ENCODE results near the gene LPCAT1.
"Not testable (repeated sequence)": the region's sequence is repeated elsewhere in the genome, so short reads cannot be mapped to it uniquely, and the experiment has no call there.

Gene LPCAT1

GRCh38 chr5:1476181-1476966, 47.4 kb downstream of the LPCAT1 start:
- no peak for DNase-seq

DNA sequence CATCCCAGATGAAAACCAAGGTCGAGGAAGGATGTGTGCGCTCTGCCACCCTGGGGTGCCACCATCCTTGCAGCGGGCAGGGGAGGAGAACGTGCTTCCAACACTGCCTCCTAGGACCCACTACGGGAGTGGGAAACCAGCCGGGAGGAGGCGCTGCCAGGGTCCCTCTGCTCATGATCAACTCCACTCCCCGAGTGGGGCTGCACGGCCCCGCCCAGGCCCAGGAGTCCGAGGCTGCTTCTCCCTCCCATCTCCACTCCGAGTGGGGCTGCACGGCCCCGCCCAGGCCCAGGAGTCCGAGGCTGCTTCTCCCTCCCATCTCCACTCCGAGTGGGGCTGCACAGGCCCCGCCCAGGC, 48.2 kb downstream of the LPCAT1 start:
- DNase-seq = not testable (repeated sequence)

- DNase-seq = no peak
Observed at GRCh38 chr5:1474866-1475543, 48.8 kb downstream of the LPCAT1 start.

DNA sequence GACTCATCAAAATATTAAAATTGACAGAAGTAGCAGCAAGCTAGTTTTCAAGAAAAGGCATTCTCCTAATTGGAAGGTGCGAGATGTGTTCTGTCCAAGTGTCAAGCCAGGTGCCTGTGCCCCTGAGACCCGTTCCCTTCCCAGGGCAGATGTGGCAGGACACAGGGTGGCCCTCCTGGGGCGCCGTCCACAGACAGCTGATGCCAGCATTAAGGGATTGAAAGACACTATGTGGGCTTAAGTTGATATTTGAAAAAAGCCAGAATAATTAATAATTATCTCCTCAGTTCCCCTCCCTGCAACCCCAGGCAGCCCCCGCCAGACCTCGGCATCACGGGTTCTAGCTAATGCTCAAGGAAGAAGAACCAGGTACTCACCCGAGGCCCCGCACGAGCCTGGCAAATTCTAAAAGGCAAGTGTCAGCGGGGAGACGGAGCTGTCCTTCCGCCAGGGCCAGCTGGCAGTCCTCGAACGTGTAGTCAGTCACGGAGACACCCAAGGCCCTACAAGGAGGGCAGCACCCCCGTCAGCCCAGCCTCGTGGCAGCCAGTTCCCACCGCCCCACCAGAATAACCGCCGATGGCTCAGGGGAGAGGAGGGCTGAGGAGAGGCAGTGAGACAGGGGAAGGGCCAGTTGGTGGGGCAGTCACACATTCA, 49.4 kb downstream of the LPCAT1 start:
- no peak for DNase-seq

GRCh38 chr5:1473746-1474145, 50.0 kb downstream of the LPCAT1 start:
- DNase-seq = no peak

DNA sequence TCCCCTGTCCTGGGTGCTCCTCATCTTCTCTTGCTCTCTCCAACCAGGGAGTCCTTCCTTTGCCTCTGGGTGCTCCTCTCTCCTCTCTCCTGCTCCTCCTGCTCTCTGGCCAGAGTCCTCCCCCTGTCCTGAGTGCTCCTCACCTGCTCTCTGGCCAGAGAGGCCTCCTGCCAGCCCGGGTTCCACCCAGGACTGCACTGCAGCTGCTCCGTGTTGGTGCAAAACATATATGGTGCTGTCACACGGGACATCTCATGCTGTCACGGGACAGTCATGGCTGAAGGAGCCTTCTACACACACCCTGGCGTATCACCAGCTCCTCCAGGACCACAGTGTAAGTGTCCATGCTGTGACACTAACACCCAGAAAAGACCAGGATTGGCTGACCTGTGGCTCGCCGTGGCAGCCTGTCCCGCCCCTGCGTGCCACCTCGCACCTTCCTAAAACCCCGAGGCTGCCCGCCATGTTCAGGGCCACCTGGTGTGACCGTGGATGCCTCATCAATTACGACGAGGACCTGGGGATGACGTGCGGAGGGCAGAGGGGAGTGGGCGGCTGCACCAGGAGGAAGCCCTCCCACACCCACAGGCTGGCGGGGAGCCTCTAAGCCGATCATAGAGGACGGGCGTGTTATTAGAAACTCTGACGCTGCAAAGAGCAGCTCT, 50.7 kb downstream of the LPCAT1 start:
- DNase-seq = no peak

DNA sequence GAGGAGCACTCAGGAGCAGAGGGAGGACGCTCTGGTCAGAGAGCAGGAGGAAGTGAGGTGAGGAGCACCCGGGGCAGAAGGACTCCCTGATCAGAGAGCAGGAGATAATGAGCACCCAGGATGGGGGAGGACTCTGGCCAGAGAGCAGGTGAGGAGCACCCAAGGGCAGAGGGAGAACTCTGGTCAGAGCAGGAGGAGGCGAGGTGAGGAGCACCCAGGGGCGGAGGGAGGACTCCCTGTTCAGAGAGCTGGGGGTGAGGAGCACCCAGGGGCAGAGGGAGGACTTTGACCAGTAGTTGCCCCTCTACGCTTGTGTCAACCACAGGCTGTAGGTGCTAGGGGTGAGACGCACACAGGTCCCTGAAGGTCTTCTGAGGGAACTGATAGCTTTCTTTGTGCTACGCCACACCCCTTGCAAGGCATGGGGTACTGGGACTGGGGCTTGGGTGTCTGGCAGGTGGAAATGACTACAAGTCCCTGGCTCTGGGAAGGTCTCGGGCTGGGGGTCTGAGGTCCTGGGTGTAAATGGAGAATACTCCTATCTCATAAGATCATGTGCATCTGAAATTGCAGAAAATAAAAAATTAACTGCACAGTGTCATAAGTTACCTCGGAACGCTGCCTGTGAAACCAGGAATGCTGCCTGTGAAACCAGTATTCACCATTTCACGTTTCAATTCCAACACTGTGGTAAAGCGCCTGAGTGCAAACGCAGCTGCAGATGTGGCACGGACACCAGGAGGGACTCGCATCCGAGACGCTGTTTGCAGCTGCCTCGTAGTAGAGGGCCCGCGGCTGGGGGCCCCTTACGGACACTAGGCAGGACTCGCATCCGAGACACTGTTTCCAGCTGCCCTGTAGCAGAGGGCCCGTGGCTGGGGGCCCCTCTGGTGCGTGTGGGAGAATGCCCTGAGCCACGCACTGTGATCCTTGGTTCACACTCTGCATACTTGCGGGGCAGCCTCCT, 51.5 kb downstream of the LPCAT1 start:
- no peak for DNase-seq

GRCh38 chr5:1471240-1471853, 52.4 kb downstream of the LPCAT1 start:
- no peak for DNase-seq

- DNase-seq = no peak
Observed at GRCh38 chr5:1470762-1471211, 53.0 kb downstream of the LPCAT1 start.

DNA sequence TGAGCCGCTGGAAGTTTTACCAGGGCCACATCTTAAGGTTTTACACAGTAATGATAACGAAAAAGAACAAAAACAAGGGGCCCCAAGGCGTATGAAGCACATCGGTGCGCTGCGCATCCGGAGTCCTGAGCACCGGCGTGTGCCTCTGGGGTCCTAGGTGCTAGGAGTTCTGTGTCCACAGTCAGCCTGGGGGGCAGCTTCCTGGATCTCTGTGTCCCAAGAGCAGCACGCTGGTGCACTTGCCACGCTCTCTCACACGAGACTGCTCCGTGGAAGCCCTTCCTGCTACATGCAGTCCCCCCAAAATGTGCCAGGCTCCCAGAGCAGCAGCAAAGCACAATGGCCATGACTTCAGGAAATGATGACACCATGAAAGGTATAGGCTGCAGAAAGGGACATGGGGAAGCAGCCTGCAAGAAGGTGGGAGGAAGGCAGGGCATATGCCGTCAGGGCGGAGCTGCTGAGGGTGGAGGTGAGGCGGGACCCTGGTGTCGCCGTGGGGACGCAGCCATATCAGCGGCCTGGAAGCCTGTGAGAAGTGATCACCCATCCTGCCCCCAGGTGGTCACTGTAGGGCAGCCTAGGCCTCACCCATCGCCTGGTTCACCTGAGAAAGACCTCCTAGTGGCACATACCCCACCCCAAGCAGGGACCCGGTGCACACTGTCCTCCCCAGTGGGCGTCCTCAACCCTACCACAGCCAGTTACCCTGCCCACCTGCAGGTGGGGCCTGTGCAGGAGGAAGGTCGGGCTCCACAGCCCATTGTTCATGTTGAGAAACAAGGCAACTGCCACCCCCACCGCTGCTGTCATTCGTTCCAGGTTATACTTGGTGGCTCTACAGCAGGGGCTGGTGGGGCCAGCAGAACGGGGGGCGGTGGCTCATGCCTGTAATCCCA, 54.9 kb downstream of the LPCAT1 start:
- no peak for DNase-seq

DNA sequence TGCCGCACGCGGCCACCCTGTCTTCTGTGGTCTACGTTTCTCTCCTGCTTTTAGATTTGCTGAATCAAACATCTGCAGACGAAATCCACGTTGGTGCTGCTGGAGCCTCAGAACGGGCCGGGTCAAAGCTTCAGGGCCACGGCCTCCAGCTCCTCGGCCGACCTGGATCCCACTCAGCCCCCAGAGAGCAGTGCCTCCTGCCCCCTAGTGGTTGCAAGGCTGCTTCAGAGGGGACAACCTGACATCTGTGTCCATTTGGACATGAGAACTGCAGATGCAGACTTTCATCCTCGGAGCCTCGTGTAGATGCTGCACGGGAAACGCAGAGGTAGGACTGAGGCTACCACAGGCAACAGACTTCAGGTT, 55.5 kb downstream of the LPCAT1 start:
- peak in 1 of 2 experiments; percentile 48 for DNase-seq

- DNase-seq = no peak
Observed at GRCh38 chr5:1467341-1468246, 56.2 kb downstream of the LPCAT1 start.

GRCh38 chr5:1466631-1467265, 57.0 kb downstream of the LPCAT1 start:
- DNase-seq = no peak

- DNase-seq = no peak
Observed at GRCh38 chr5:1465966-1466471, 57.7 kb downstream of the LPCAT1 start.

DNA sequence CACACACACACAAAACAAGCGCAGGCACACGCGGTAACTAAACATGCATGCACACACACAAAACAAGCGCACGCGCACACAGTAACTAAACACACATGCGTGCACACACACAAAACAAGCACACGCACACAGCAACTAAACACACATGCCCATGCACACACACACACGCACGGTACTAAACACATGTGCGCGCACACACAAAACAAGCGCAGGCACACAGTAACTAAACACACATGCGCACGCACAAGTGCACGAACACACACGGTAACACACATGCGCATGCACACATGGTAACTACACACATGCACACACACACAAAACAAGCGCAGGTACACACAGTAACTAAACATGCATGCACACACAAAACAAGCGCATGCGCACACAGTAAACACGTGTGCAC, 58.6 kb downstream of the LPCAT1 start:
- DNase-seq = no peak

- DNase-seq = no peak
Observed at GRCh38 chr5:1464511-1464910, 59.2 kb downstream of the LPCAT1 start.

GRCh38 chr5:1464096-1464446, 59.7 kb downstream of the LPCAT1 start:
- DNase-seq = no peak

- DNase-seq = no peak
Observed at GRCh38 chr5:1463326-1464095, 60.2 kb downstream of the LPCAT1 start.
